PC-9 (cell line): ENCODE data around the gene PICALM.

ENCODE experiments used
- CTCF ChIP-seq: fragments of 200-600 bp; sonication (generic); conservative IDR thresholded peaks from 2 replicates; pipeline ENCODE4 v1.6.1; 2017; ENCODE audit warnings: mixed run types, antibody characterized with exemption, mild to moderate bottlenecking, moderate library complexity
- EZH2 ChIP-seq: fragments of 200-600 bp; sonication (generic); IDR thresholded peaks from 2 replicates; pipeline ENCODE4 v1.8.0; 2017; ENCODE audit warnings: antibody characterized with exemption, low read depth

GRCh38 chr11:85967457-85967856, 101.4 kb downstream of the PICALM start:
- no peak for TF ChIP-seq CTCF
- no peak for TF ChIP-seq EZH2
